ENCODE measurements around the gene SYTL1. TPM values are rescaled to one million over a fixed set of nuclear protein-coding genes. Genes with fewer than 3 reads are reported as not detected.

Gene SYTL1
- total and polyA plus RNA-seq, 12 donors = 0.22 to 10.9 (median 1.0) TPM; not detected in 2

DNA sequence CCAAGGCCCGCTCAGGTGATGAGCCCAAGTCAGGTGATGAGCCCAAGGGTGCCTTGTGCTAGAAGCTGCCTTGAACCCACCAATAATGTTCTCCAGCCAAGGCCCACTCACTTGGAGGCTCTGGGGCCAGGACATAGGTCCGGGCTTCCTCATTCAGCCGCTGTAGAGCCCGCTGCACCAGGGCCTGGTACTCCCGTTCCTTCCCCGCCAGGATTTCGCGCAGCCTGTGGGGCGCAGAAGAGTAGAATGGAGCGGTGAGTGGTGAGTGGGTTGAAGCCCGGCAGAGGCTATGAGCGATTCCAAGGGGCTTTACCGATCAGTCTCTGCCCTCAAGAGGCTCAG lies 14.4 kb downstream of the SYTL1 start:
- peaks cover 0 to 52% of the 10 kb centered on the region in 2 donors for H3K36me3 ChIP-seq (replicated peaks in 1 of 2)

DNA sequence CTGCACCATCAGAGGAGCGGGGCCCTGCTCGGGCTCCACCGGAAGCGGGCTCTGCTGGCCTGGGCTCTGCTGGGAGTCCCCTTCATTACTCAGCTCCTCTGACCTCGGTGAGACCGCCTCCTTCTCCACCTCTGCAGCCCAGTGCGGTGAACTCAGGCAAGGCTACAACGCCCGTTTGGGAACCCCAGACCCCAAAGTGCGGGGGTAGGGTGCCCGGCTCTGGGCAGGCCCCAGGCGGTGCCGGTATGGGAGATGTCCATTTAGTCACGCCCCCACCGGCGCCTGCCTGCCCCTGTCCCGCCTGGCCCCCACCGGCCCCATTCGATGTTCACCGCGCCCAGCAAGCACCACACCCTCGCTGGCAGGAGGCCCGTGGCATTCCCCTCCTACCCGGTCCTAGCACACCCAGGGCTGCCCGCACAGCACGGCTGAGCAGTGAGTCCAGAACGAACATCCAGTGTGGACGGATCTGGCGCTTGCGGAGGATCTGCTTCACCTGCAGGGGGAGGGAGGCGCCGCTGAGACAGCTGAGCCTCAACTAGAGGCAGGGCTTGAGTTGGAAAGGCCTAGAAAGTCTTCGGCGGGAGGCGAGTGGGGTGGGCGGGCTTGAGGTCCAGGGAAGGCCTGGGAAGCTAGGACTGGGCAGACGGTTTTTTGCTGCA lies 14.9 kb downstream of the SYTL1 start:
- Histone ChIP-seq H3K27ac (no peak overlapping the region), H3K4me3 (no peak overlapping the region), H3K9me3 (replicated peaks in 1 of 3) (no peaks in the 10 kb centered on the region), H3K4me1 (replicated peaks in 1 of 2) (peaks cover 0 to 5% of the 10 kb centered on the region in 2 donors), H3K27me3 (no peaks in the 10 kb centered on the region), H3K36me3 (replicated peaks in 1 of 2) (peaks cover 0 to 57% of the 10 kb centered on the region in 2 donors)
- TF ChIP-seq, protein P1, sequence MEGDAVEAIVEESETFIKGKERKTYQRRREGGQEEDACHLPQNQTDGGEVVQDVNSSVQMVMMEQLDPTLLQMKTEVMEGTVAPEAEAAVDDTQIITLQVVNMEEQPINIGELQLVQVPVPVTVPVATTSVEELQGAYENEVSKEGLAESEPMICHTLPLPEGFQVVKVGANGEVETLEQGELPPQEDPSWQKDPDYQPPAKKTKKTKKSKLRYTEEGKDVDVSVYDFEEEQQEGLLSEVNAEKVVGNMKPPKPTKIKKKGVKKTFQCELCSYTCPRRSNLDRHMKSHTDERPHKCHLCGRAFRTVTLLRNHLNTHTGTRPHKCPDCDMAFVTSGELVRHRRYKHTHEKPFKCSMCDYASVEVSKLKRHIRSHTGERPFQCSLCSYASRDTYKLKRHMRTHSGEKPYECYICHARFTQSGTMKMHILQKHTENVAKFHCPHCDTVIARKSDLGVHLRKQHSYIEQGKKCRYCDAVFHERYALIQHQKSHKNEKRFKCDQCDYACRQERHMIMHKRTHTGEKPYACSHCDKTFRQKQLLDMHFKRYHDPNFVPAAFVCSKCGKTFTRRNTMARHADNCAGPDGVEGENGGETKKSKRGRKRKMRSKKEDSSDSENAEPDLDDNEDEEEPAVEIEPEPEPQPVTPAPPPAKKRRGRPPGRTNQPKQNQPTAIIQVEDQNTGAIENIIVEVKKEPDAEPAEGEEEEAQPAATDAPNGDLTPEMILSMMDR (IDR thresholded peaks at IDR 0.05) = no peak
- TF ChIP-seq POLR2A (IDR thresholded peaks at IDR 0.05) = no peak
- DNase-seq = no peak
- intact Hi-C loops (cut with DNase I) = loop anchor here (5.0 to 10.0 kb wide), 2 partner anchors 36 to 52 kb away; partner anchors contain the start of gene GPR3 (in 2 of the 2)
- 82 to 83% (median 82%) methylated on average over 19 to 37 of the region's 37 CpGs for WGBS, 4 donors

More for the DNA sequence above, 14.4 kb downstream of the SYTL1 start:
- DNase-seq = no peak
- WGBS, 4 donors = 94 to 98% (median 95%) methylated on average over 9 to 13 of the region's 13 CpGs
- intact Hi-C loops (cut with DNase I) = loop anchor here (5.0 to 10.0 kb wide), 2 partner anchors 36 to 51 kb away; partner anchors contain the start of gene GPR3 (in 2 of the 2)
- H3K27me3 ChIP-seq = no peaks in the 10 kb centered on the region
- no peak overlapping the region for H3K4me3 ChIP-seq
- H3K9me3 ChIP-seq (replicated peaks in 1 of 3) = no peaks in the 10 kb centered on the region
- no peak overlapping the region for H3K27ac ChIP-seq
- H3K4me1 ChIP-seq (replicated peaks in 1 of 2) = peaks cover 0 to 5% of the 10 kb centered on the region in 2 donors
- no peak for TF ChIP-seq POLR2A (IDR thresholded peaks at IDR 0.05)

DNA sequence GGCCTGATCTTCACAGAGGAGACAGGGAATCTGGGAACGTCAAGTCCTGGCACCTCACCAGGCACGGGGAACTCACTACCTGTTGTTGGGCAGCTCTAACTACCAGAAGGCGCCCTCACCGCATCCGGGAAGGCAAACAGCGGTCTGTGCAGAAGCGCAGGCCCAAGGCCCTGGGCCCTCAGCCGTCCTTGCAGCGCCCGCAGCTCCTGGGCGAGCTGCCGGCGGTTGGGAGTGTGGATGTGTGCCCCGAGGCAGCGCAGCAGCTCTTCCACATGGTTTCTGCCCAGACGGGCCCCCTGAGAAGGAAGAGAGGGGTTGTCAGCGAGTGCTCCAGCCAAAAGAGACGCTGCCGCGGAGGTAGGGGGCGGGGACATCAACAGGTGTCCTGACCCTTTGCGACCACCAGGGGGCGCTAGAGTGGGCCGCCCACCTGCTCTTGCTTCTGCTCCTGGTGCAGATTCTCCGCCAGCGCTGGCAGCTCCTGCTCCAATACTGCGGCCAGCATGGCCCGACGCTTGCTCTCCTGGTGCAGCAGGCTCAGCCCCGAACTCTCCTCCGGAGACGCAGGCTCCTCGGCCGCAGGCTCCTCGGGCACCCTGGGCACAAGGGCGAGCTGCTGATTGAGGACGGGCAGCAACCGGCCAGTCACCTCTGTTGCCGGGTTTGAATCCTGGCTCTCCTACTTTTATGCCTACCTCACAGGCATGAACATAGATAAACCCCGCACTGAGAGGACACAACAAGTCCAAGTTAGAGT lies 15.6 kb downstream of the SYTL1 start:
- 25 to 42% (median 31%) methylated on average over 7 to 40 of the region's 40 CpGs for WGBS, 4 donors
- TF ChIP-seq POLR2A (IDR thresholded peaks at IDR 0.05) = no peak
- TF ChIP-seq, protein P1 (IDR thresholded peaks at IDR 0.05) = peak; percentile 92 to 99 (median 98)
- H3K4me1 ChIP-seq (replicated peaks in 1 of 2) = peaks cover 0 to 5% of the 10 kb centered on the region in 2 donors
- peak overlapping the region in 1 of 4 donors; percentile 14 for H3K4me3 ChIP-seq
- H3K27ac ChIP-seq = no peak overlapping the region
- no peaks in the 10 kb centered on the region for H3K9me3 ChIP-seq (replicated peaks in 1 of 3)
- H3K36me3 ChIP-seq (replicated peaks in 1 of 2) = peaks cover 0 to 64% of the 10 kb centered on the region in 2 donors
- peak; percentile 70 to 89 (median 82) for DNase-seq
- intact Hi-C loops (cut with DNase I) = loop anchor here (5.0 to 10.0 kb wide), 2 partner anchors 35 to 53 kb away; partner anchors contain the start of gene GPR3 (in 2 of the 2)
- no peaks in the 10 kb centered on the region for H3K27me3 ChIP-seq

DNA sequence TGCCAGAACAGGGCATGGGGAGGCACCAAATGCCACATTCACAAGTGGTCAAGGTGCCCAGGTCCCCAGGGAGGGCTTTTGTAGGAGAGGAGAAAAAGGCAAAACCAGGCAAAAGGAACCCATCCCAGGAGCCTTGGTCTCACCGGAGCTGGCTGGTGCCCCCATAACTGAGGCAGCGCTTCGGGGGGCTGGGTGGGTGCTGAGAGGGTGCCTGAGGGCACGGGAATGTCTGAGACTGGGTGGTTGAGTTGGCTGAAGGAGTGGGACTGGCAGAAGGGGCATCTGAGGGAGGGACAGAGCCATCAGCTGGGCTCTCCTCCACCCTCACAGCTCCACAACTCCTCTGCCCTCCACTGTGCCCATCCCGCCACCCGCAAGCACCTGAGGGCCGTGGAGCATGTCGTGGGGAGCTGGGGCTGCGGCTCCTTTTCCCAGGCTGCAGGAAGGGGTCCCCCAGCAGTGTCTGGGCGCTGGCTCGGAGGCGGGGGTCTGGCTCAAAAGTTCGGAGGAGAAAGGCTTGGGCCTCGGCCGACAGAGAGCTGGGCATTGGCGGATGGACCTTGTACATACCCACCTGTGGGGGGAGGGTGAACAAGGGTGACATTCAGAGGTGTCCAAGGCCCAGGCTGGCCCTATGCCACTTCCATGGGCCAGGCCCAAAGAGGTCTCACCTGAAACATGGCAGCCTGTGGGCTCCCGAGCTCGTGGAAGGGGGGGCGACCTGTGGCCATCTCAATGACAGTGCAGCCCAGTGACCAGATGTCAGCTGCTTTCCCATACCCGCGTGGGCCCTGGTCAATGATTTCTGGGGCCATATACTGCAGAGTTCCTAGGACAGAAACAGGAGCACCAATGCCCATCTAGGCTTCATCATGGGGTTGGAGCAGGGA lies 16.5 kb downstream of the SYTL1 start:
- Histone ChIP-seq H3K4me3 (no peak overlapping the region), H3K4me1 (replicated peaks in 1 of 2) (peaks cover 0 to 5% of the 10 kb centered on the region in 2 donors), H3K9me3 (replicated peaks in 1 of 3) (no peaks in the 10 kb centered on the region), H3K27me3 (no peaks in the 10 kb centered on the region), H3K36me3 (replicated peaks in 1 of 2) (peaks cover 0 to 72% of the 10 kb centered on the region in 2 donors), H3K27ac (no peak overlapping the region)
- 92 to 94% (median 92%) methylated on average over 10 to 21 of the region's 21 CpGs for WGBS, 4 donors
- DNase-seq = no peak
- no peak for TF ChIP-seq POLR2A (IDR thresholded peaks at IDR 0.05)
- TF ChIP-seq, protein P1 (IDR thresholded peaks at IDR 0.05) = no peak
- intact Hi-C loops (cut with DNase I) = loop anchor here (5.0 to 10.0 kb wide), 2 partner anchors 34 to 53 kb away; partner anchors contain the start of gene GPR3 (in 2 of the 2)

Measured in adrenal gland (tissue), 12 donors.